ENCODE measurements around the gene OLFML2B.

- TF ChIP-seq, protein P1, sequence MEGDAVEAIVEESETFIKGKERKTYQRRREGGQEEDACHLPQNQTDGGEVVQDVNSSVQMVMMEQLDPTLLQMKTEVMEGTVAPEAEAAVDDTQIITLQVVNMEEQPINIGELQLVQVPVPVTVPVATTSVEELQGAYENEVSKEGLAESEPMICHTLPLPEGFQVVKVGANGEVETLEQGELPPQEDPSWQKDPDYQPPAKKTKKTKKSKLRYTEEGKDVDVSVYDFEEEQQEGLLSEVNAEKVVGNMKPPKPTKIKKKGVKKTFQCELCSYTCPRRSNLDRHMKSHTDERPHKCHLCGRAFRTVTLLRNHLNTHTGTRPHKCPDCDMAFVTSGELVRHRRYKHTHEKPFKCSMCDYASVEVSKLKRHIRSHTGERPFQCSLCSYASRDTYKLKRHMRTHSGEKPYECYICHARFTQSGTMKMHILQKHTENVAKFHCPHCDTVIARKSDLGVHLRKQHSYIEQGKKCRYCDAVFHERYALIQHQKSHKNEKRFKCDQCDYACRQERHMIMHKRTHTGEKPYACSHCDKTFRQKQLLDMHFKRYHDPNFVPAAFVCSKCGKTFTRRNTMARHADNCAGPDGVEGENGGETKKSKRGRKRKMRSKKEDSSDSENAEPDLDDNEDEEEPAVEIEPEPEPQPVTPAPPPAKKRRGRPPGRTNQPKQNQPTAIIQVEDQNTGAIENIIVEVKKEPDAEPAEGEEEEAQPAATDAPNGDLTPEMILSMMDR (IDR thresholded peaks at IDR 0.05), result no peak
- TF ChIP-seq, protein P2, sequence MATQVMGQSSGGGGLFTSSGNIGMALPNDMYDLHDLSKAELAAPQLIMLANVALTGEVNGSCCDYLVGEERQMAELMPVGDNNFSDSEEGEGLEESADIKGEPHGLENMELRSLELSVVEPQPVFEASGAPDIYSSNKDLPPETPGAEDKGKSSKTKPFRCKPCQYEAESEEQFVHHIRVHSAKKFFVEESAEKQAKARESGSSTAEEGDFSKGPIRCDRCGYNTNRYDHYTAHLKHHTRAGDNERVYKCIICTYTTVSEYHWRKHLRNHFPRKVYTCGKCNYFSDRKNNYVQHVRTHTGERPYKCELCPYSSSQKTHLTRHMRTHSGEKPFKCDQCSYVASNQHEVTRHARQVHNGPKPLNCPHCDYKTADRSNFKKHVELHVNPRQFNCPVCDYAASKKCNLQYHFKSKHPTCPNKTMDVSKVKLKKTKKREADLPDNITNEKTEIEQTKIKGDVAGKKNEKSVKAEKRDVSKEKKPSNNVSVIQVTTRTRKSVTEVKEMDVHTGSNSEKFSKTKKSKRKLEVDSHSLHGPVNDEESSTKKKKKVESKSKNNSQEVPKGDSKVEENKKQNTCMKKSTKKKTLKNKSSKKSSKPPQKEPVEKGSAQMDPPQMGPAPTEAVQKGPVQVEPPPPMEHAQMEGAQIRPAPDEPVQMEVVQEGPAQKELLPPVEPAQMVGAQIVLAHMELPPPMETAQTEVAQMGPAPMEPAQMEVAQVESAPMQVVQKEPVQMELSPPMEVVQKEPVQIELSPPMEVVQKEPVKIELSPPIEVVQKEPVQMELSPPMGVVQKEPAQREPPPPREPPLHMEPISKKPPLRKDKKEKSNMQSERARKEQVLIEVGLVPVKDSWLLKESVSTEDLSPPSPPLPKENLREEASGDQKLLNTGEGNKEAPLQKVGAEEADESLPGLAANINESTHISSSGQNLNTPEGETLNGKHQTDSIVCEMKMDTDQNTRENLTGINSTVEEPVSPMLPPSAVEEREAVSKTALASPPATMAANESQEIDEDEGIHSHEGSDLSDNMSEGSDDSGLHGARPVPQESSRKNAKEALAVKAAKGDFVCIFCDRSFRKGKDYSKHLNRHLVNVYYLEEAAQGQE (IDR thresholded peaks at IDR 0.05; ENCODE audit: low read depth, low read length), result no peak
- TF ChIP-seq EZH2phosphoT487 (IDR thresholded peaks at IDR 0.05; ENCODE audit: borderline replicate concordance, low read depth) (no peak), USF1 (IDR thresholded peaks at IDR 0.05; ENCODE audit: borderline replicate concordance, low read depth) (no peak), POLR2AphosphoS5 (IDR thresholded peaks at IDR 0.05; ENCODE audit: low read depth, low read length) (no peak), TCF12 (IDR thresholded peaks at IDR 0.05) (no peak), ZBTB33 (IDR thresholded peaks at IDR 0.05; ENCODE audit: borderline replicate concordance, low read depth) (no peak), NRF1 (IDR thresholded peaks at IDR 0.05; ENCODE audit: low read depth, low read length) (no peak), YY1 (IDR thresholded peaks at IDR 0.05; ENCODE audit: low read depth) (no peak), EP300 (IDR thresholded peaks at IDR 0.05; ENCODE audit: borderline replicate concordance in 1 of 2, low read depth in 1 of 2, low read length in 1 of 2) (no peak)
These were observed 41.3 kb upstream of the OLFML2B start for GRCh38 chr1:162065016-162065415.

All from SK-N-SH (cell line).